NT2/D1 (cell line): ENCODE data around the gene IKZF2.

Experiments used
- DNase-seq: peaks from one replicate; pipeline ENCODE4 v3.0.0-alpha.2; 2011; ENCODE audit warnings: low read depth, low spot score
- H3K27me3 ChIP-seq: 2 replicates; pipeline ENCODE4 v1.6.0; 2011; ENCODE audit warnings: mild to moderate bottlenecking; ENCODE audit not compliant: insufficient read length, insufficient read depth
- H3K36me3 ChIP-seq: 2 replicates; pipeline ENCODE4 v1.6.1; 2011; ENCODE audit warnings: mild to moderate bottlenecking, low read length, mixed read lengths; ENCODE audit not compliant: insufficient read depth, insufficient read length
- H3K4me1 ChIP-seq: 2 replicates; pipeline ENCODE4 v1.5.1; 2011; ENCODE audit not compliant: insufficient read depth, insufficient read length
- H3K4me3 ChIP-seq: 2 replicates; pipeline ENCODE4 v1.5.1; 2011; ENCODE audit warnings: low read depth; ENCODE audit not compliant: insufficient read length
- H3K9ac ChIP-seq: 2 replicates; pipeline ENCODE4 v1.6.0; 2011; ENCODE audit warnings: low read depth; ENCODE audit not compliant: insufficient read length
- H3K9me3 ChIP-seq: 2 replicates; pipeline ENCODE4 v1.5.1; 2011; ENCODE audit warnings: mild to moderate bottlenecking, low read length; ENCODE audit not compliant: insufficient read depth
- SUZ12 ChIP-seq: IDR thresholded peaks from 2 replicates; pipeline ENCODE4 v1.6.1; 2011; ENCODE audit not compliant: insufficient read length, insufficient read depth; ENCODE audit errors: extremely low read depth
- YY1 ChIP-seq: IDR thresholded peaks from 2 replicates; pipeline ENCODE4 v1.6.1; 2011; ENCODE audit not compliant: insufficient read length, insufficient read depth
- ZNF274 ChIP-seq: IDR thresholded peaks from 2 replicates; pipeline ENCODE4 v1.6.1; 2011; ENCODE audit warnings: mild to moderate bottlenecking, low read depth, low read length

The IKZF2 gene

DNA sequence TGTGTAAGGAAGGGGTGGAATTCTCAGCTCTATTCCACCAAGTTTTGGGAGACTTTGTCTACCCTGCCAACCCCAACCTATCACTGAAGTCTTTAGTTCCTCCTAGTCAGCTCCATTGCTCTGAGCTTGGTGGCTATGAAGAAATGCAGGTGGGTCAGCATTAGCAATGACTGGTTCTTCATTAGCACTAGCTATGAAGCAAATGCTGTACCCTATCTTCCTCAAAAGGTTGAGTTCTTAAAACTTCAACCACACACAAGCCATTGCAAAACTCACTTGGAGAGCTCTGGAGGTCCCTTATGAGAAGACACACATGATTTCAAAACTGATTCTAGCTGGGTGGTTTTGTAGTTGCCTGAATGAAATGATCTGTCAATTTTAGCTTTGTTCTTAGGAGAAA, 193.8 kb downstream of the IKZF2 start:
- H3K9ac ChIP-seq = no peak overlapping the region

DNA sequence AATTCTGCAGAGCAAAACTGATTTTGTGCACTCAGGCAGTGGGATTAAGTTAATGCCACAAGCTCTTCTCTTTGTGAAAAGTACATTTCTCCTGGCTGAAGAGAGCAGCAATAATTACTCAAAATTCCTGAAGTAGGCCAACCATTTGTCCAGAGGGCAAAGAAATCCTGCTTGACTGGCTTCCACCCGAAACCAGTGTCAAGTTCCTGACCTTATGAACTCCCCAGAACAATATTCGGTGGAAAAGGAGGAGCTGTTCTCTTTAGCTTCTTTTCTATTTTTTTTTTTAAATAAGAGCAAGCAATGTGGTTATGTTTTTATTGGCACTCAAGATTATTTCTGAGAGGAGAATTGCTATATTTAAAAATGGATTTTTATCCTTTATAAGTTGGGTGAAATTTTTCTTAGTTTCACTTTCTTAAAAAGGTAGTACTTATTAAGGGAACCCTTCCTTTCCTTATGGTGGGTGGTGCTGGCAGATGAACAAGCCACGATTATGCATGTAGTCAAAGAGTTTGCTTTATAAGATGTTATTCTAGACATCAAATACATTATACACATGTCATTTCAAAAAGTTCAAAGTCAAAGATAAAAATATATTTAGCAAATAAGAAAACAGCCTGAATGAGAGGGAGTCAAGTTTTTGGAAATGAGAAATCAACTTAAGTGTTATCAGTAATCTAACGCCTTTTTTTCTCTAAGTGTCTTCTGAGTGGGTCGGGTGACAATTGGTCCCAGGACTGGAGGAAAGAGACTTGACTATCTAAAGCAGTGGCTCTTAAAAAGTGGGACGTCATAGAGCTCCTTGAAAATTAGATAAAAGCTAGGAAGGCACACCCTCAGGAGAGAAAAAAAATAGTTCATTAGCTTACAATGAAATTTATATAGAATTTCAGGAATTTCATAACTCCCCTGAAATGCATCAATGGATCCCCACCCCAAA, 194.5 kb downstream of the IKZF2 start:
- no peak overlapping the region for H3K9ac ChIP-seq
- no peaks in the 10 kb centered on the region for H3K9me3 ChIP-seq
- DNase-seq = no peak
- no peaks in the 10 kb centered on the region for H3K4me1 ChIP-seq
- no peak for TF ChIP-seq ZNF274
- TF ChIP-seq YY1 = no peak
- TF ChIP-seq SUZ12 = no peak
- no peaks in the 10 kb centered on the region for H3K27me3 ChIP-seq
- H3K4me3 ChIP-seq = no peak overlapping the region
- no peaks in the 10 kb centered on the region for H3K36me3 ChIP-seq

More for the DNA sequence above, 193.8 kb downstream of the IKZF2 start:
- Histone ChIP-seq H3K9me3 (no peaks in the 10 kb centered on the region), H3K4me1 (no peaks in the 10 kb centered on the region), H3K36me3 (no peaks in the 10 kb centered on the region), H3K27me3 (no peaks in the 10 kb centered on the region), H3K4me3 (no peak overlapping the region)
- no peak for DNase-seq
- no peak for TF ChIP-seq SUZ12
- no peak for TF ChIP-seq YY1
- TF ChIP-seq ZNF274 = no peak

DNA sequence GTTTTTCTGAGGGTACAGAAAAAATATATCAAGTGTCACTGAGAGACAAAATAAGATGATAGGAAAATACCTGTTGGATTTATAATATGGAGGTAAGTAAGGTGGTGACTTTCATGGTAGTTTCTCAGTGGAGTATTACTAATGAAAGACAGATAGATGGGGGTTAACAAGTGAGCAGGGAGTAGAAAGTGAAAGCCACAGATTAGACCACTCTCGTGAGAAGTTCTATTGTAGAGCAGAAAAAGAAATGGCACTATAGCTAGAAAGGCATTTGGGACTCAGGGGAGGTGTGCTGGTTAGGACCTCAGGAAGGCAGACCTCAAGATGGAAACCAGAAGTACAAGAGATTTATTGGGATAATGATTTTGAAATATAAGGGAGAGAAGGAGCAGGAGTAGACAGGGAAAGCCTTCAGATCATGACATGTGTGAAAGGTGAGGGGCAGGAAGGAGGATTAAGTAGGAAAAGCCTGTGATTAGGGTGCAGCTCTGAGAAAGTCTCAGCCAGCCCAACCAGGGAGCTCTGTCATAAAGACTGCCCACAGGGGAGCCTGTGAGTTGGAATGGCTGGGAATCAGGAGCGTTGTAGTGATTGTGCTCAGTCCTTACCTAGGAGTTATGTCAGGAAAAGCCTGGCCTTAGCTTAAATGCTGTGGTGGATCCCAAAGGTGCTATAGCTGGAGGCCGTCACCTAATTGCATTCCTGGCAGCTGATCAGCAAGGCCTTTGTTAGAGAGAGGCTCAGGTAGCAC, 198.1 kb downstream of the IKZF2 start:
- Histone ChIP-seq H3K9me3 (no peaks in the 10 kb centered on the region), H3K27me3 (no peaks in the 10 kb centered on the region), H3K36me3 (no peaks in the 10 kb centered on the region), H3K4me1 (no peaks in the 10 kb centered on the region), H3K9ac (no peak overlapping the region), H3K4me3 (no peak overlapping the region)
- DNase-seq = no peak
- no peak for TF ChIP-seq SUZ12
- no peak for TF ChIP-seq YY1

DNA sequence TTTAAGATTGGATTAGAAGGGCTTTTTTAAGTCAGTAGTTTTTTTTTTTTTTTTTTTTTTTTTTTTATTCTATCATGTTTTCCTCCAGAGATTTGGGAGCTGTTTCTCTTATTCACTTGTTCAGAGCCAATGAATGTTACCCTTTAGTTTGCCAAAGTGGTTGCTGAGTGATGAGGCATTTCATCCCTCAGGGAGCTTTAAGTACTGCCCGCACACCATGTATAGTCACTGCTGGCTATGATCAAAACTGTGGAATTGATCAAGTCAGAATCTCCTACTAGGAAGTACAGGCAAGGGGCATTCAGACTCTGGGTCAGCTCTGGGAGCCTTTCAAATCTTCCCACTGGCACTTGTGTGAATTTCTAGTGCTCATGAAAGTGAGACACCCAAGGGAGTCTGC, 201.6 kb downstream of the IKZF2 start:
- Histone ChIP-seq H3K4me3 (no peak overlapping the region), H3K4me1 (peaks cover 3% of the 10 kb centered on the region), H3K36me3 (no peaks in the 10 kb centered on the region), H3K9ac (no peak overlapping the region), H3K9me3 (no peaks in the 10 kb centered on the region), H3K27me3 (no peaks in the 10 kb centered on the region)
- no peak for DNase-seq
- TF ChIP-seq YY1 (no peak), SUZ12 (no peak), ZNF274 (no peak)
